SK-N-SH treated with all-trans-retinoic acid at 6 μM for 48 hours (cell line): ENCODE measurements around the gene CBFA2T2.

Experiments
- ATAC-seq: fragments of 200-7000 bp; cut with Tn5 transposase; 3 replicates; pipeline ENCODE4 v1.9.1; 2020; ENCODE audit warnings: mild to moderate bottlenecking, moderate library complexity
- CSDC2 ChIP-seq: fragments of 250-450 bp; sonication (Bioruptor Pico); IDR thresholded peaks from 2 replicates; pipeline ENCODE4 v1.5.0; 2020; ENCODE audit warnings: mild to moderate bottlenecking, moderate library complexity
- ESRRG ChIP-seq: fragments of 250-450 bp; sonication (Bioruptor Pico); IDR thresholded peaks from 2 replicates; pipeline ENCODE4 v1.6.1; 2021; ENCODE audit warnings: mild to moderate bottlenecking
- ISL1 ChIP-seq: fragments of 250-450 bp; sonication (Bioruptor Pico); IDR thresholded peaks from 2 replicates; pipeline ENCODE4 v2.1.2; 2022; ENCODE audit warnings: mild to moderate bottlenecking, moderate library complexity
- OSR1 ChIP-seq: fragments of 250-450 bp; sonication (Bioruptor Pico); IDR thresholded peaks from 2 replicates; pipeline ENCODE4 v1.8.0; 2022; ENCODE audit warnings: moderate library complexity, mild to moderate bottlenecking, inconsistent platforms
- PPARA ChIP-seq: fragments of 250-450 bp; sonication (Bioruptor Pico); IDR thresholded peaks from 2 replicates; pipeline ENCODE4 v1.5.0; 2020; ENCODE audit warnings: mild to moderate bottlenecking, borderline replicate concordance
- RARB ChIP-seq: fragments of 250-450 bp; sonication (Bioruptor Pico); IDR thresholded peaks from 2 replicates; pipeline ENCODE4 v1.8.0; 2021; ENCODE audit warnings: mild to moderate bottlenecking, moderate library complexity
- TCF4 ChIP-seq: fragments of 250-450 bp; sonication (Bioruptor Pico); IDR thresholded peaks from 2 replicates; pipeline ENCODE4 v1.8.0; 2021; ENCODE audit warnings: mild to moderate bottlenecking, moderate library complexity, borderline replicate concordance
- ZC3H10 ChIP-seq: fragments of 250-450 bp; sonication (Bioruptor Pico); IDR thresholded peaks from 2 replicates; pipeline ENCODE4 v1.5.1; 2021; ENCODE audit warnings: mild to moderate bottlenecking, moderate library complexity
- ZFP3 ChIP-seq: fragments of 250-450 bp; sonication (Bioruptor Pico); IDR thresholded peaks from 2 replicates; pipeline ENCODE4 v1.5.0; 2020; ENCODE audit warnings: mild to moderate bottlenecking, moderate library complexity
- ZFP30 ChIP-seq: fragments of 450-650 bp; formaldehyde crosslinking; IDR thresholded peaks from 2 replicates; pipeline ENCODE4 v1.5.0; 2022; ENCODE audit warnings: mild to moderate bottlenecking, moderate library complexity
- ZNF565 ChIP-seq: fragments of 450-650 bp; formaldehyde crosslinking; conservative IDR thresholded peaks from 2 replicates; pipeline ENCODE4 v1.5.0; 2020; ENCODE audit warnings: low read depth, mild to moderate bottlenecking, moderate library complexity
- ZNF8 ChIP-seq: fragments of 450-650 bp; formaldehyde crosslinking; IDR thresholded peaks from 2 replicates; pipeline ENCODE4 v1.5.0; 2020; ENCODE audit warnings: mild to moderate bottlenecking, moderate library complexity
- TF ChIP-seq, protein P1 (sequence below): fragments of 250-450 bp; sonication (Bioruptor Pico); IDR thresholded peaks from 2 replicates; pipeline ENCODE4 v1.5.0; 2020; ENCODE audit warnings: mild to moderate bottlenecking, moderate library complexity
- TF ChIP-seq, protein P2 (sequence below): fragments of 250-450 bp; sonication (Bioruptor Pico); IDR thresholded peaks from 2 replicates; pipeline ENCODE4 v1.5.1; 2020; ENCODE audit warnings: low read depth, mild to moderate bottlenecking, moderate library complexity
- TF ChIP-seq, protein P3 (sequence below): fragments of 250-450 bp; sonication (Bioruptor Pico); IDR thresholded peaks from 2 replicates; pipeline ENCODE4 v1.8.0; 2020; ENCODE audit warnings: mild to moderate bottlenecking, moderate library complexity, borderline replicate concordance
- TF ChIP-seq, protein P4 (sequence below): fragments of 250-450 bp; sonication (Bioruptor Pico); IDR thresholded peaks from 2 replicates; pipeline ENCODE4 v1.5.1; 2021; ENCODE audit warnings: mild to moderate bottlenecking, moderate library complexity

CBFA2T2 gene

DNA sequence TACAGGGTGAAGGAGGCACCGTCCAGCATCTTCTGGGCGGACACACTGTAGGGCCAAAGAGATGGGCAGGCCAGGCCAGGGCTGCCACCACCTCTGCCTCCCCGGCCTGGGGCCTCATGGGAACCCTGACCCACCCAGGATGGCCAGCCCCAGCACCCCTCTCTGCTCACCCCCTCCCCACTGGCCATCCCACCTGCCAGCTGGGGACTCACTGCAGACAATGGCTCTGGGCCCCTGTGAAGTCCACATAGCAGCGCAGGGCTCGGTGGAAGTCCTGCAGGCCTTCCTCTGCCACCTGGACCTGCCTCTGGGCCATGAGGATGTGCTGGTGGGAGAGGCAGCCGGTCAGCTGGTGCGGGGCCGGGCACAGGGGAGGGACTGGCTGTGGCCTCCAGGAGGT is 168.6 kb downstream of the CBFA2T2 start:
- no peak for ATAC-seq
- TF ChIP-seq, protein P1, sequence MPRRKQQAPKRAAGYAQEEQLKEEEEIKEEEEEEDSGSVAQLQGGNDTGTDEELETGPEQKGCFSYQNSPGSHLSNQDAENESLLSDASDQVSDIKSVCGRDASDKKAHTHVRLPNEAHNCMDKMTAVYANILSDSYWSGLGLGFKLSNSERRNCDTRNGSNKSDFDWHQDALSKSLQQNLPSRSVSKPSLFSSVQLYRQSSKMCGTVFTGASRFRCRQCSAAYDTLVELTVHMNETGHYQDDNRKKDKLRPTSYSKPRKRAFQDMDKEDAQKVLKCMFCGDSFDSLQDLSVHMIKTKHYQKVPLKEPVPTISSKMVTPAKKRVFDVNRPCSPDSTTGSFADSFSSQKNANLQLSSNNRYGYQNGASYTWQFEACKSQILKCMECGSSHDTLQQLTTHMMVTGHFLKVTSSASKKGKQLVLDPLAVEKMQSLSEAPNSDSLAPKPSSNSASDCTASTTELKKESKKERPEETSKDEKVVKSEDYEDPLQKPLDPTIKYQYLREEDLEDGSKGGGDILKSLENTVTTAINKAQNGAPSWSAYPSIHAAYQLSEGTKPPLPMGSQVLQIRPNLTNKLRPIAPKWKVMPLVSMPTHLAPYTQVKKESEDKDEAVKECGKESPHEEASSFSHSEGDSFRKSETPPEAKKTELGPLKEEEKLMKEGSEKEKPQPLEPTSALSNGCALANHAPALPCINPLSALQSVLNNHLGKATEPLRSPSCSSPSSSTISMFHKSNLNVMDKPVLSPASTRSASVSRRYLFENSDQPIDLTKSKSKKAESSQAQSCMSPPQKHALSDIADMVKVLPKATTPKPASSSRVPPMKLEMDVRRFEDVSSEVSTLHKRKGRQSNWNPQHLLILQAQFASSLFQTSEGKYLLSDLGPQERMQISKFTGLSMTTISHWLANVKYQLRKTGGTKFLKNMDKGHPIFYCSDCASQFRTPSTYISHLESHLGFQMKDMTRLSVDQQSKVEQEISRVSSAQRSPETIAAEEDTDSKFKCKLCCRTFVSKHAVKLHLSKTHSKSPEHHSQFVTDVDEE (CRISPR knock-in tag): no peak

DNA sequence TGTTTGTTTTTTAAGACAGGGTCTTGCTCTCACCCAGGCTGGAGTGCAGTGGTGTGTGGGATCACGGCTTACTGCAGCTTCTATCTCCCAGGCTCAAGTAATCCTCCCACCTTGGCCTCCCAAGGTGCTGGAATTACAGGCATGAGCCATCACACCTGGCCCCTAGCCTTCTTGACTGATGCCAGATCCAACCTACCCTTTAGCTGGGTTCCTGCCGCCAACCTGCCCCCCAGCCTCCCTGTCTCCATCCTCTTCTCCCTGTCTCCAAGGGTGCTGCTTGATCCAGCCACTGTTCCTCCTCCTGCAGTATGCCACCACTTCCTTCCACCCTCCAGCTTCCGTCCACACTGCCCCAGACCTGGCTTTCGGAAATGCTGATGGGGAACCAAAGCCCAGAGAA is 169.0 kb downstream of the CBFA2T2 start:
- TF ChIP-seq PPARA: no peak
- TF ChIP-seq ZFP3 (CRISPR knock-in tag): no peak
- TF ChIP-seq, protein P1 (CRISPR knock-in tag): no peak
- no peak for TF ChIP-seq OSR1 (CRISPR knock-in tag)
- ATAC-seq: no peak

DNA sequence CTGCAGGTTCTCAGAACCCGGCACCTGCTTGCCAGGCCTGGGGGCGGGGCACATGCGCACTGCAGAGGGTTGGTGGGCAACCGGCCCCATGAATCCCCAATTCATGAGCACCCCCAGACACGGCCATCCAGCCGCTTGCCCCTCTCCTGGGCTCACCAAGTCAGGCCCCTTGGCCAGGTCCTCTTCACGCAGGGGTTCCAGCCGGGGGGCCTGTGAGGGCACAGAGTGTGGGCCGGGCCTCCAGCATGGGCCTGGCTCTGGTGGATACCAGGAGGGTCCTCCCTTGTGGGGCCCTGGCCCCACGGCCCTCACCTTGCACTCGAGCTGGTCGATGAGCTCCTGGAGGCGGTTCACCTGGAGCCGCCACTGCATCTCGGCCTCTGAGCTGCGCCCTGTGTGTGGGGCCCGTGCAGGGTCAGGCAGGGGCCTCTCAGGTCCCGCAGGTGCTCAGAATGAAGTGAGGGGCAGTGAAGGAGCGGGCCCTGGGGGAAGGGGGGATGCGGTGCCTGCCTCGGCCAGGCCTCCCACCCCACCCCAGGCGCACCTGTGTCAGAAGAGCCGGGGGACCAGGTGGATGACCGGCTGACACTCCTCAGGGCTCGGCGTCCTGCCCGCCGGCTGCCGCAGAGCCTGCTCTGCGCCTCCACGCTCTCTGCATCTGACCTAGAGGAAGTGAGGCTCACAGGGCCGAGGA is 169.6 kb downstream of the CBFA2T2 start:
- TF ChIP-seq ZNF565 (CRISPR knock-in tag) (no peak), RARB (CRISPR knock-in tag) (no peak), ESRRG (CRISPR knock-in tag) (no peak), ZNF8 (no peak), CSDC2 (CRISPR knock-in tag) (no peak), ZC3H10 (CRISPR knock-in tag) (no peak), ZFP3 (CRISPR knock-in tag) (no peak), ISL1 (no peak), TCF4 (CRISPR knock-in tag) (no peak), ZFP30 (no peak), OSR1 (CRISPR knock-in tag) (no peak)
- TF ChIP-seq, protein P2, sequence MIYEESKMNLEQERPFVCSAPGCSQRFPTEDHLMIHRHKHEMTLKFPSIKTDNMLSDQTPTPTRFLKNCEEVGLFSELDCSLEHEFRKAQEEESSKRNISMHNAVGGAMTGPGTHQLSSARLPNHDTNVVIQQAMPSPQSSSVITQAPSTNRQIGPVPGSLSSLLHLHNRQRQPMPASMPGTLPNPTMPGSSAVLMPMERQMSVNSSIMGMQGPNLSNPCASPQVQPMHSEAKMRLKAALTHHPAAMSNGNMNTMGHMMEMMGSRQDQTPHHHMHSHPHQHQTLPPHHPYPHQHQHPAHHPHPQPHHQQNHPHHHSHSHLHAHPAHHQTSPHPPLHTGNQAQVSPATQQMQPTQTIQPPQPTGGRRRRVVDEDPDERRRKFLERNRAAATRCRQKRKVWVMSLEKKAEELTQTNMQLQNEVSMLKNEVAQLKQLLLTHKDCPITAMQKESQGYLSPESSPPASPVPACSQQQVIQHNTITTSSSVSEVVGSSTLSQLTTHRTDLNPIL (CRISPR knock-in tag): no peak
- TF ChIP-seq, protein P3, sequence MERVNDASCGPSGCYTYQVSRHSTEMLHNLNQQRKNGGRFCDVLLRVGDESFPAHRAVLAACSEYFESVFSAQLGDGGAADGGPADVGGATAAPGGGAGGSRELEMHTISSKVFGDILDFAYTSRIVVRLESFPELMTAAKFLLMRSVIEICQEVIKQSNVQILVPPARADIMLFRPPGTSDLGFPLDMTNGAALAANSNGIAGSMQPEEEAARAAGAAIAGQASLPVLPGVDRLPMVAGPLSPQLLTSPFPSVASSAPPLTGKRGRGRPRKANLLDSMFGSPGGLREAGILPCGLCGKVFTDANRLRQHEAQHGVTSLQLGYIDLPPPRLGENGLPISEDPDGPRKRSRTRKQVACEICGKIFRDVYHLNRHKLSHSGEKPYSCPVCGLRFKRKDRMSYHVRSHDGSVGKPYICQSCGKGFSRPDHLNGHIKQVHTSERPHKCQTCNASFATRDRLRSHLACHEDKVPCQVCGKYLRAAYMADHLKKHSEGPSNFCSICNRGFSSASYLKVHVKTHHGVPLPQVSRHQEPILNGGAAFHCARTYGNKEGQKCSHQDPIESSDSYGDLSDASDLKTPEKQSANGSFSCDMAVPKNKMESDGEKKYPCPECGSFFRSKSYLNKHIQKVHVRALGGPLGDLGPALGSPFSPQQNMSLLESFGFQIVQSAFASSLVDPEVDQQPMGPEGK (CRISPR knock-in tag): no peak
- TF ChIP-seq, protein P4, sequence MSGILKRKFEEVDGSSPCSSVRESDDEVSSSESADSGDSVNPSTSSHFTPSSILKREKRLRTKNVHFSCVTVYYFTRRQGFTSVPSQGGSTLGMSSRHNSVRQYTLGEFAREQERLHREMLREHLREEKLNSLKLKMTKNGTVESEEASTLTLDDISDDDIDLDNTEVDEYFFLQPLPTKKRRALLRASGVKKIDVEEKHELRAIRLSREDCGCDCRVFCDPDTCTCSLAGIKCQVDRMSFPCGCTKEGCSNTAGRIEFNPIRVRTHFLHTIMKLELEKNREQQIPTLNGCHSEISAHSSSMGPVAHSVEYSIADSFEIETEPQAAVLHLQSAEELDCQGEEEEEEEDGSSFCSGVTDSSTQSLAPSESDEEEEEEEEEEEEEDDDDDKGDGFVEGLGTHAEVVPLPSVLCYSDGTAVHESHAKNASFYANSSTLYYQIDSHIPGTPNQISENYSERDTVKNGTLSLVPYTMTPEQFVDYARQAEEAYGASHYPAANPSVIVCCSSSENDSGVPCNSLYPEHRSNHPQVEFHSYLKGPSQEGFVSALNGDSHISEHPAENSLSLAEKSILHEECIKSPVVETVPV (CRISPR knock-in tag): no peak
- TF ChIP-seq, protein P1 (CRISPR knock-in tag): no peak
- ATAC-seq: no peak
